Activated gamma-delta T cell (primary cell): Measurements from ENCODE around the gene YIPF1.
"Not testable (repeated sequence)": the region's sequence is repeated elsewhere in the genome, so short reads cannot be mapped to it uniquely, and the experiment has no call there.

Experiments used
- DNase-seq: peaks from one replicate; lab custom pipeline; 2025; lab: John Stamatoyannopoulos, UW

YIPF1 gene

GRCh38 chr1:53837924-53838653 is 51.5 kb downstream of the YIPF1 start, which contains the start of gene NDC1:
TSS of gene NDC1 (minus strand) at chr1:53838296. CDS start at chr1:53838261, 35 bp downstream.
- peak; percentile 87 for DNase-seq

DNA sequence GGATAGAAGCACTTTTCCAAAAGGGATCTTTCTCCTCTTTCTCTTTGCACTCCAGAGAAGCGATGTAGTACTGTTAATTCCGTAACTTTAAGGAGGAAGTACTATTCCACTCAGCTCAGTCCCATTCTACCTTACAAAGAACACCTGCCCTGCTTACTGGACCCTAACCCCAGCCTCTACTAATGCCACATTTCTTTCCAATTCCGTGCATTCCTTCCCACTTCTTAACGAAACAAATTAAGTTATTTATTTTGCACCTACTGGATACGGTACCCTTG is 52.0 kb downstream of the YIPF1 start:
- DNase-seq, result no peak

GRCh38 chr1:53835491-53835890 is 54.1 kb downstream of the YIPF1 start:
- no peak for DNase-seq

DNA sequence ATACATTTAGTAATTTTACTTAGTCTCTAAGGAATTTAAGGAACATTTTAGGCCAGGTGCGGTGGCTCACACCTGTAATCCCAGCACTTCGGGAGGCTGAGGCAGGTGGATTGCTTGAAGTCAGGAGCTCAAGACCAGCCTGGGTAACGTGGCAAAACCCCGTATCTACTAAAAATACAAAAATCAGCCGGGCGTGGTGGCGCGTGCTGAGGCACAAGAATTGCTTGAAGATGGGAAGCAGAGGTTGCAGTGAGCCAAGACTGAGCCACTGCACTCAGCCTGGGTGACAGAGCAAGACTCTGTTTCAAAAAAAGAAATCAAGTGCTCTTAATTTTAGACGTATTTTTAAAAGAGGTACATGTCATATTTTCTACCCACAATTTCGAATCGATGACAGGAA is 54.8 kb downstream of the YIPF1 start:
- DNase-seq, result no peak

DNA sequence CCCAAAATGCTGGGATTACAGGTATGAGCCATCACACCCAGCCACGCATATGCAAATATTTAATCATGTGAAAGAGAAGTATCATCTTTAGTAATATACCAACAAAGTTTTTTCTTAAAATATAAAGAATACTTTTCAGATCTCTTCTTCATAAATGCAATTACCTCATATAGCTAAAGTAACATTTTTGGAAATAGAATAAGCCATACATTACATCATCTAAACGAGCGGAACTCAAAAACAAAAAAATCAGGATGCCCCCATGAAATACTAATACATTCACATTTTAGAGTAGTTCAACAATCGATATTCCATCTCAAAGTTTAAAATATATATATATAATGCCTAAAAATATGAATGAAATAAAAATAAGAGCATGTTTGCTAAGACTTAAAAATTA is 56.2 kb downstream of the YIPF1 start:
- no peak for DNase-seq

- DNase-seq, result no peak
Observed at GRCh38 chr1:53826367-53826766, 63.2 kb downstream of the YIPF1 start.

GRCh38 chr1:53825306-53825705 is 64.3 kb downstream of the YIPF1 start:
- DNase-seq, result no peak

DNA sequence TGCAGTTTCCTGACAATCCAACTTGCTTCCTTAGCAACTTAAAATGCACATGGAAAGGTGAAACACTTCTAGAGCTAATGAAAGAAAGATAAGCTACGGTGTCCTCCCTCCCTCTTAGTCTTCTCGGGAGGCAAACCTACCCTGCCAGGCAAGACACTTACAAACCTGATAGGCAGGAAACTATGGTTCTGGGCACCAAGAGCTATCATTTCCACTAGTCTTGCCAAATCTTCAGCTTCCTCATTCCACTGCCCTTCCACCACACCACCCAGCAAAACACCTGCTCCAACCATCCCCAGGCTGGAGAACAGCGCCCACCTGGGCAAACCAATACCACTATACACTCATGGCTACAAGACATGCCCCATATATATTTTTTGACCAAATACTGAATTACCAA is 66.7 kb downstream of the YIPF1 start:
- no peak for DNase-seq

- no peak for DNase-seq
Observed at GRCh38 chr1:53821380-53821779, 68.2 kb downstream of the YIPF1 start.

DNA sequence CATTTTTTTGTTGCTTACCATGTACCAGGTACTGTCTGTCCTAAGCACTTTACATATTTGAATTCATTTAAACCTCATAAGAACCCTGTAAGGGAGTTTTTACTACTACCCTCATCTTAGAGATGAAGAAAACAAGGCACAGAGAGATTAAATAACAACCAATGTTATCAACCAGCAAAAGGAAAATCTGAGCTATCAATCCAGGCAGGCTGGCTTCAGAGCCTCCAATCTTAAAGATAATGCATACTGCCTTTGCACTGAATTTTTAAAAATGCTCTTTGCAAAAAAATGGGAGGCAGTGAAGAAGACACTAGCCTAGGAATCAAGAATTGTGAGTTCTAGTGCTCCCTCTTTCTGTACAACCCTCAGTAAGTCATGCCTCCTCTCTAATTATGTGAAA is 70.2 kb downstream of the YIPF1 start:
- DNase-seq, result no peak

- not testable (repeated sequence) for DNase-seq
Observed at GRCh38 chr1:53816584-53816983, 73.0 kb downstream of the YIPF1 start.

GRCh38 chr1:53815484-53815883 is 74.1 kb downstream of the YIPF1 start:
- not testable (repeated sequence) for DNase-seq

- no peak for DNase-seq
Observed at GRCh38 chr1:53811414-53811851, 78.2 kb downstream of the YIPF1 start.

GRCh38 chr1:53810497-53810896 is 79.1 kb downstream of the YIPF1 start:
- no peak for DNase-seq

DNA sequence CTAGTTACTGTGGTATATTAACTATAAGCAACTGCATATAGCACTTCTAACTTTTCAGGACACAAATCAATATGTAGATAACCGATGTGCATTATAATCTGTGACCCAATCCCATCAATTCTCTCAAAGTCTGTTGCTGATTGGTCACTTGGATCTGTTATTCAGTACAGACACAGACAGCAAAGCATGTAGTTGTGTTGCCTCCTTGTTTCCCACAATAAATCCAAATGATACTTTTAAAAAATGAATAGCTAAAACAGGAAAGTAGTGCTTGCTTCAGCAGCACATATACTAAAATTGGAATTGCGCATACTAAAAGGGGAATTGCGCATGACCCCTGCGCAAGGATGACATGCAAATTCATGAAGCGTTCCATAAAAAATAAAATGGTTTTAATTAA is 79.6 kb downstream of the YIPF1 start:
- DNase-seq, result no peak

DNA sequence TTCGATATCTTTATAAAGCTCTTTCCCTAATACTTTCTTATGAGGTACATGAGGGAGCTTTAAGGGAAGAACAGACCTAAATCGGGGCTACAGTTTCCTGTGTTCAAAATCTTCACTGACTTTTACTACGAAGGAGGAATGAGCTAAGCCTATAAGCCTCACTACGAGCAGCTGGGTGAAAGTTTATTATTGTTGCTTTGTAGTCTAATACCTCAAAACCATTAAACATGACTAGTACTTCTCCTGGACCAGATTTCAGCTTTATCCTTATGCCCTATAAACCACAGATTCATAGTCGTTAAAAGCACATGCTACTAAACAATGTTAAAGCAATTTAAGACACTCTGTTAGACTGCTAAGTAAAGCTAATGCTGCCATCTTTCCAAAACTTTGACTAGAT is 81.7 kb downstream of the YIPF1 start:
- no peak for DNase-seq

DNA sequence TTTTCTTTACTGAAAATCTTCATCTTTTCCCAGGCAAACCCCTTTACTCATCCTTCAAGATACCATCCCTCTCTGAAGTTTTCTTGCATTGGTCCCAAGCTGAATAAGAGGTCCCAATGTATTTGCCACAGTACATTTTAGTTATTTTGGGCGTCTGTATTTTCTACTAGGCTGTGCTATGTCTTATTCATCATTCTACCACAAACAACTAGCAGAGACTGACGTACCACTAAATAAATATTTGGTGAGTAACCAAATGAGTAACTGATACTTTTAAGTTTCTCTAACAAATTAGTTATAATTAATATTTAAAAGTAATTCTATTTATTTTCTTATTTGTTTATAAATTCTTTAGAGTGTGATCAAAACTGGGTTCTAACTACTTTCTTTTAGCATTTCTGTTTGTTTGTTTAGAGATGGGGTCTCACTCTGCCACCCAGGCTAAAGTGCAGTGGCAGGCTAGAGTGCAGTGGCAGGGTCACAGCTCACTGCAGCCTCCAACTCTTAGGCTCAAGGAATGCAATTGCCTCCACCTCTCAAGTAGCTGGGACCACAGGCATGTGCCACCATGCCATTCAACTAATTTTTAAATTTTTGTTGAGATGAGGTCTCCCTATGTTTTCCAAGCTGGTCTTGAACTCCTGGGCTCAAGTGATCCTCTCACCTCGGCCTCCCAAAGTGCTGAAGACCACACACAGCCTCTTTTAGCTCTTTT is 84.6 kb downstream of the YIPF1 start:
- DNase-seq, result no peak

- no peak for DNase-seq
Observed at GRCh38 chr1:53804181-53804580, 85.4 kb downstream of the YIPF1 start.
